ENCODE results near the gene TNFRSF8. TPM values are rescaled to one million over a fixed set of nuclear protein-coding genes. Genes with fewer than 3 reads are reported as not detected.

TNFRSF8 gene
- total and polyA plus RNA-seq, 8 donors: 0.11 to 2.8 (median 0.21) TPM

DNA sequence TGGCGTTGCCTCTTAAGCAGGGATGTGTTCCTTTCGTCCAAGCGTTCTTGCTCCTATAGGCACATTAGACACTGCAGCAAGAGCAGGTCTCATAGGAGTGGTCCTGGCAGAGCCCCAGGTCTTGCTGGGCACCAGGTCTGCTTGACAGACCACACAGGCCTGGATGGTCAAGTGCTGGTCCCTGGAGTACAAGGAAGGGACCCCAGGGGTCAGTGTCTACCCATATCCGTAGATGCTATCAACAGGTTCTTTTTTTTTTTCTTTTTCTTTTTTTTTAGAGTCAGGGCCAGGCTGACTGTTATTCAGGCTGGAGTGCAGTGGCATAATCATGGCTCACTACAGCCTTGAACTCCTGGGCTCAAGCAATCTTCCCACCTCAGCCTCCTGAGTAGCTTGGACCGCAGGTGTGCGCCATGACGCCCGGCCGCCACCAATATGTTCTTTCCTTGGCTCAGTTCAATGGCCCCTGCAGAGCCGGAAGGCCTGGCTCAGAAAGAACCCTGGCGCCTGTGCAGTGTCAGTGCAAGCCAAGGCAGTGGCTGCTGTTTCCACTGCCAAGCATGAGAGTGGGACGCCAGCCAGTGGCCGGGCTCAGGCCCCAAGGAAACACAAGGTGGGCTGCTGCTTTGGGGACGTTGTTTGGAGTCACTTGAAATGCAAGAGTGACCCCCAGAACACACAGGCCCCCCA lies 10.0 kb upstream of the TNFRSF8 start:
- Histone ChIP-seq H3K4me1 (peaks cover 0 to 4% of the 10 kb centered on the region in 2 donors), H3K4me3 (no peak overlapping the region), H3K27me3 (no peaks in the 10 kb centered on the region), H3K36me3 (no peaks in the 10 kb centered on the region), H3K27ac (no peak overlapping the region), H3K9me3 (no peaks in the 10 kb centered on the region)
- DNase-seq: no peak
- intact Hi-C loops (cut with DNase I): no loop called here
- no peak for TF ChIP-seq CTCF (IDR thresholded peaks at IDR 0.05)
- no peak for ATAC-seq

DNA sequence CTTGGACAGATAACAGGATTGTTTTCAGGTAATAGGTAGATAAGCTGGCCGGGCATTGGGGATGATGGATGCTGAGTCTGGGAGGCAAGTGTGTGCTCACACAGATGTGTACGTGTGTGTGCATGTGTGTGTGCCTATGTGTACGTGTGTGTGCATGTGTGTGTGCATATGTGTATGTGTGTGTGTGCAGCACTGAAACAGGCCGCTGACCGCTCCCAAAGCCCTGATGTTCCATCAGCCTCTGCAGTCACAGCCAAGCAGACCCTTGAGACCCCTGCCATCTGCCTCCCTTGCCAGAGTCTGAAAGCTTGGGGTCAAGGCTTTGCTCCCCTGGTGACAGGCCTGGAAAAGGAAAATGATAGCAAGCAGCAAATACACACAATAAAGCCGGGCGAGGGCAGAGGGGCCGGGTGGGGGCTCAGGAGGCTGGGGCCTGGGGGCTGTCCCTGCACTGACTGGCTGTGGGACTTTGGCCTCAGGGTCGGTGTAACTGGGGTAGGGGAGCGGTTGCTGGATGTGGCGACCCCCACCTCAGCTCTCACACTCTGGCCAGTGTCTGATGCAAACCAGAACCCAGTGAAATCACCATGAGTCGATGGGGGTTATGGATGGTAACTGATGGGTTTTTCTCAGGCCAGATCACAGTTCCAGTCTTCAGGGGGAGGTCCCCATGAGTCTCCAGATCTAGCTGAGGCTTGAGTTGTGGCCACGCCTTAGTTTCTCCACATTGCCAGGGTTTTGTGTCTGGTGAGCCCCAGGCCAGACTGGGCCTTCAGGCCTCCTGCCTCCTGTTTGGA lies 9.2 kb upstream of the TNFRSF8 start:
- ATAC-seq (no peak), DNase-seq (no peak)
- Histone ChIP-seq H3K27ac (no peak overlapping the region), H3K36me3 (no peaks in the 10 kb centered on the region), H3K27me3 (no peaks in the 10 kb centered on the region), H3K4me3 (no peak overlapping the region), H3K4me1 (peaks cover 0 to 4% of the 10 kb centered on the region in 2 donors), H3K9me3 (no peaks in the 10 kb centered on the region)
- intact Hi-C loops (cut with DNase I): no loop called here
- TF ChIP-seq CTCF (IDR thresholded peaks at IDR 0.05): no peak

GRCh38 chr1:12055259-12055658 lies 7.8 kb upstream of the TNFRSF8 start:
- TF ChIP-seq CTCF (IDR thresholded peaks at IDR 0.05): no peak
- H3K9me3 ChIP-seq: no peaks in the 10 kb centered on the region
- no peak overlapping the region for H3K27ac ChIP-seq
- no peak overlapping the region for H3K4me3 ChIP-seq
- peaks cover 0 to 4% of the 10 kb centered on the region in 2 donors for H3K4me1 ChIP-seq
- peaks cover 0 to 8% of the 10 kb centered on the region in 2 donors for H3K27me3 ChIP-seq
- intact Hi-C loops (cut with DNase I): no loop called here
- H3K36me3 ChIP-seq: no peaks in the 10 kb centered on the region
- no peak for DNase-seq
- no peak for ATAC-seq

DNA sequence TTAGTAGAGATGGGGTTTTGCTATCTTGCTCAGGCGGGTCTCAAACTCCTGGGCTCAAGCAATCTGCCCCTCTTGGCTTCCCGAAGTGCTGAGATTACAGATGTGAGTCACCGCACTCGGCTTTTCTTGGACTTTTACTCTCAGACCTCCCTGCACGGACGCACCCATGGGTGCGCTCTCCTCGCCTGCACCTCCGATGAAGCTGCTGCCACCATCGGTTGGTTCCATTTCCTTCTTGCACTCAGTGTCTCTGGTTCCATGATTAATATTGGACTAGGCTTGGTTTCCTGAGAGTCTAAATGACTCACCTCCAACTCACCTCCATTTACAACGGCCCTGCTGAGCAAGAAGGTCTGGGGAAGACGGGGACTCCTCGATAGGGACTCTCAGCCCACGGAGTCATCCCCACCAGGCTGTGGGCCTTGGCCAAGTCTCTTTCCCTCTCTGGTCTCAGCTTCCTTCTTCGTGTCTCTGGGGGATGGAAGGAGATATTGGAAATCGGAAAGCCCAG lies 6.7 kb upstream of the TNFRSF8 start:
- no peak for TF ChIP-seq CTCF (IDR thresholded peaks at IDR 0.05)
- Histone ChIP-seq H3K27ac (no peak overlapping the region), H3K27me3 (peaks cover 0 to 17% of the 10 kb centered on the region in 2 donors), H3K4me3 (no peak overlapping the region), H3K9me3 (no peaks in the 10 kb centered on the region), H3K4me1 (peaks cover 0 to 4% of the 10 kb centered on the region in 2 donors), H3K36me3 (no peaks in the 10 kb centered on the region)
- intact Hi-C loops (cut with DNase I): no loop called here
- ATAC-seq: no peak
- DNase-seq: no peak

- peak in 1 of 4 donors; percentile 4 for DNase-seq
- no peaks in the 10 kb centered on the region for H3K9me3 ChIP-seq
- no peak overlapping the region for H3K4me3 ChIP-seq
- H3K27me3 ChIP-seq: peaks cover 0 to 24% of the 10 kb centered on the region in 2 donors
- ATAC-seq: no peak
- no peak overlapping the region for H3K27ac ChIP-seq
- H3K4me1 ChIP-seq: peaks cover 0 to under 1% of the 10 kb centered on the region in 2 donors
- TF ChIP-seq CTCF (IDR thresholded peaks at IDR 0.05): no peak
- intact Hi-C loops (cut with DNase I): no loop called here
- no peaks in the 10 kb centered on the region for H3K36me3 ChIP-seq
Observed at GRCh38 chr1:12057382-12057781, 5.7 kb upstream of the TNFRSF8 start.
